HG03045 (cell line): Measurements from ENCODE around the gene PTPRT.

ENCODE experiments used
- ATAC-seq: cut with Tn5 transposase; IDR thresholded peaks from one replicate; pipeline ENCODE4 v1.9.1; 2021; ENCODE audit warnings: mild to moderate bottlenecking, moderate library complexity; ENCODE audit not compliant: unreplicated experiment

PTPRT gene

GRCh38 chr20:42740226-42740870, 449.4 kb downstream of the PTPRT start:
- no peak for ATAC-seq

GRCh38 chr20:42739683-42740082, 450.0 kb downstream of the PTPRT start:
- no peak for ATAC-seq

- ATAC-seq = no peak
These were observed 454.2 kb downstream of the PTPRT start for GRCh38 chr20:42735539-42735938.

GRCh38 chr20:42734660-42735368, 454.9 kb downstream of the PTPRT start:
- ATAC-seq = no peak

GRCh38 chr20:42721923-42722322, 467.8 kb downstream of the PTPRT start:
- no peak for ATAC-seq

- no peak for ATAC-seq
These were observed 475.2 kb downstream of the PTPRT start for GRCh38 chr20:42714298-42715141.

- ATAC-seq = no peak
These were observed 481.4 kb downstream of the PTPRT start for GRCh38 chr20:42708266-42708665.

- ATAC-seq = no peak
These were observed 482.9 kb downstream of the PTPRT start for GRCh38 chr20:42706759-42707158.

GRCh38 chr20:42705550-42705949, 484.2 kb downstream of the PTPRT start:
- no peak for ATAC-seq

- no peak for ATAC-seq
These were observed 486.0 kb downstream of the PTPRT start for GRCh38 chr20:42703744-42704143.

- ATAC-seq = no peak
These were observed 487.8 kb downstream of the PTPRT start for GRCh38 chr20:42701948-42702347.

GRCh38 chr20:42700372-42700771, 489.3 kb downstream of the PTPRT start:
- ATAC-seq = no peak

- ATAC-seq = no peak
These were observed 491.7 kb downstream of the PTPRT start for GRCh38 chr20:42697962-42698361.

- no peak for ATAC-seq
These were observed 498.8 kb downstream of the PTPRT start for GRCh38 chr20:42690842-42691437.

GRCh38 chr20:42688576-42688975, 501.1 kb downstream of the PTPRT start:
- no peak for ATAC-seq

GRCh38 chr20:42686057-42686456, 503.6 kb downstream of the PTPRT start:
- no peak for ATAC-seq

GRCh38 chr20:42678895-42679294, 510.8 kb downstream of the PTPRT start:
- ATAC-seq = no peak

- no peak for ATAC-seq
These were observed 533.6 kb downstream of the PTPRT start for GRCh38 chr20:42656130-42656529.

- ATAC-seq = no peak
These were observed 537.4 kb downstream of the PTPRT start for GRCh38 chr20:42652266-42652665.

- no peak for ATAC-seq
These were observed 539.4 kb downstream of the PTPRT start for GRCh38 chr20:42650191-42650746.

- ATAC-seq = no peak
These were observed 540.0 kb downstream of the PTPRT start for GRCh38 chr20:42649748-42650147.
